ENCODE data around the gene ANAPC7. TPM values are rescaled to one million over a fixed set of nuclear protein-coding genes. Genes with fewer than 3 reads are reported as not detected.
A peak's percentile ranks its signal among the peaks of the same experiment; 100 is the strongest.

ANAPC7 gene
- total RNA-seq, 5 donors from 2014 or later (not counting 1 experiment from before 2014, with no cell fraction given), result 40.8 to 60.4 (median 57.6) TPM

- no peak for DNase-seq
- ChIA-PET CTCF (no interaction called here), POLR2A (no interaction called here)
- H3K4me1 Mint-ChIP-seq, result peaks cover 0 to 4% (median 2%) of the 10 kb centered on the region in 3 donors
- WGBS (ENCODE audit: insufficient coverage), result 85% methylated on average over 5 of the region's 7 CpGs
- H3K9me3 ChIP-seq, result no peaks in the 10 kb centered on the region
- no peak overlapping the region for H3K4me3 ChIP-seq (ENCODE audit: control insufficient read depth in 1 of 2, extremely low read depth in 1 of 2, low read length in 1 of 2)
- H3K27me3 Mint-ChIP-seq, result no peaks in the 10 kb centered on the region
- no peak for ATAC-seq (replicated peaks in 1 of 4)
- no peaks in the 10 kb centered on the region for H3K27me3 ChIP-seq (replicated peaks in 1 of 2; ENCODE audit: control insufficient read depth in 2 of 2, extremely low read depth in 1 of 2, insufficient read depth in 2 of 2, low read length in 1 of 2)
- H3K36me3 ChIP-seq (ENCODE audit: control insufficient read depth in 2 of 2, extremely low read depth in 1 of 2, insufficient read depth in 1 of 2, low read length in 1 of 2), result peaks cover 4 to 54% of the 10 kb centered on the region in 2 donors
- H3K36me3 Mint-ChIP-seq, result peaks cover 24% of the 10 kb centered on the region
- H3K9me3 Mint-ChIP-seq, result no peaks in the 10 kb centered on the region
- H3K4me3 Mint-ChIP-seq, result no peak overlapping the region
- H3K4me1 ChIP-seq (ENCODE audit: control insufficient read depth in 1 of 2, extremely low read depth in 1 of 2, insufficient read depth in 2 of 2, low read length in 2 of 2), result peaks cover 0 to 8% of the 10 kb centered on the region in 2 experiments
- H3K27ac ChIP-seq (ENCODE audit: low read length), result no peak overlapping the region
- peak overlapping the region in 1 of 2 donors; percentile 68 for H3K27ac Mint-ChIP-seq
Measured at GRCh38 chr12:110372056-110372425, 31.5 kb downstream of the ANAPC7 start.

GRCh38 chr12:110371408-110372055 lies 32.0 kb downstream of the ANAPC7 start:
- CTCF ChIA-PET, result no interaction called here
- POLR2A ChIA-PET, result no interaction called here
- DNase-seq (no peak), ATAC-seq (replicated peaks in 1 of 4) (no peak)
- 52% methylated on average over 7 of the region's 13 CpGs for WGBS (ENCODE audit: insufficient coverage)
- peaks cover 0 to 8% of the 10 kb centered on the region in 2 experiments for H3K4me1 ChIP-seq (ENCODE audit: control insufficient read depth in 1 of 2, extremely low read depth in 1 of 2, insufficient read depth in 2 of 2, low read length in 2 of 2)
- H3K27ac ChIP-seq (ENCODE audit: low read length), result no peak overlapping the region
- no peaks in the 10 kb centered on the region for H3K27me3 ChIP-seq (replicated peaks in 1 of 2; ENCODE audit: control insufficient read depth in 2 of 2, extremely low read depth in 1 of 2, insufficient read depth in 2 of 2, low read length in 1 of 2)
- H3K36me3 Mint-ChIP-seq, result peaks cover 23% of the 10 kb centered on the region
- H3K4me1 Mint-ChIP-seq, result peaks cover 0 to 4% (median 2%) of the 10 kb centered on the region in 3 donors
- no peaks in the 10 kb centered on the region for H3K9me3 Mint-ChIP-seq
- no peak overlapping the region for H3K4me3 ChIP-seq (ENCODE audit: control insufficient read depth in 1 of 2, extremely low read depth in 1 of 2, low read length in 1 of 2)
- no peak overlapping the region for H3K4me3 Mint-ChIP-seq
- H3K36me3 ChIP-seq (ENCODE audit: control insufficient read depth in 2 of 2, extremely low read depth in 1 of 2, insufficient read depth in 1 of 2, low read length in 1 of 2), result peaks cover 4 to 50% of the 10 kb centered on the region in 2 donors
- no peaks in the 10 kb centered on the region for H3K27me3 Mint-ChIP-seq
- H3K27ac Mint-ChIP-seq, result peak overlapping the region in 1 of 2 donors; percentile 68
- no peaks in the 10 kb centered on the region for H3K9me3 ChIP-seq

GRCh38 chr12:110370732-110371231 lies 32.7 kb downstream of the ANAPC7 start:
- POLR2A ChIA-PET, result no interaction called here
- peak in 1 of 4 experiments; percentile 27 for ATAC-seq (replicated peaks in 1 of 4)

GRCh38 chr12:110369992-110370391 lies 33.5 kb downstream of the ANAPC7 start:
- Mint-ChIP-seq H3K4me1 (peaks cover 0 to 4% (median 2%) of the 10 kb centered on the region in 3 donors), H3K9me3 (no peaks in the 10 kb centered on the region), H3K36me3 (peaks cover 15% of the 10 kb centered on the region), H3K27ac (no peak overlapping the region), H3K27me3 (no peaks in the 10 kb centered on the region), H3K4me3 (no peak overlapping the region)
- H3K27me3 ChIP-seq (replicated peaks in 1 of 2; ENCODE audit: control insufficient read depth in 2 of 2, extremely low read depth in 1 of 2, insufficient read depth in 2 of 2, low read length in 1 of 2), result no peaks in the 10 kb centered on the region
- no peak overlapping the region for H3K4me3 ChIP-seq (ENCODE audit: control insufficient read depth in 1 of 2, extremely low read depth in 1 of 2, low read length in 1 of 2)
- WGBS (ENCODE audit: insufficient coverage), result 96% methylated on average over 5 of the region's 8 CpGs
- peaks cover 4 to 36% of the 10 kb centered on the region in 2 donors for H3K36me3 ChIP-seq (ENCODE audit: control insufficient read depth in 2 of 2, extremely low read depth in 1 of 2, insufficient read depth in 1 of 2, low read length in 1 of 2)
- H3K27ac ChIP-seq (ENCODE audit: low read length), result no peak overlapping the region
- ChIA-PET CTCF (no interaction called here), POLR2A (interaction anchor here in 1 of 2 donors (0.7 kb wide), 1 partner anchor 10 kb away, joined by 12 read pairs; no protein-coding TSS in a partner anchor)
- peaks cover 0 to 8% of the 10 kb centered on the region in 2 experiments for H3K4me1 ChIP-seq (ENCODE audit: control insufficient read depth in 1 of 2, extremely low read depth in 1 of 2, insufficient read depth in 2 of 2, low read length in 2 of 2)
- no peaks in the 10 kb centered on the region for H3K9me3 ChIP-seq
- ATAC-seq (replicated peaks in 1 of 4), result no peak
- DNase-seq, result no peak

More at GRCh38 chr12:110370732-110371231, 32.7 kb downstream of the ANAPC7 start:
- H3K27ac ChIP-seq (ENCODE audit: low read length), result no peak overlapping the region
- Mint-ChIP-seq H3K9me3 (no peaks in the 10 kb centered on the region), H3K4me1 (peaks cover 0 to 4% (median 2%) of the 10 kb centered on the region in 3 donors), H3K4me3 (no peak overlapping the region), H3K36me3 (peaks cover 19% of the 10 kb centered on the region), H3K27me3 (no peaks in the 10 kb centered on the region), H3K27ac (no peak overlapping the region)
- no peak for DNase-seq
- no peaks in the 10 kb centered on the region for H3K27me3 ChIP-seq (replicated peaks in 1 of 2; ENCODE audit: control insufficient read depth in 2 of 2, extremely low read depth in 1 of 2, insufficient read depth in 2 of 2, low read length in 1 of 2)
- WGBS (ENCODE audit: insufficient coverage), result 94% methylated on average over 12 of the region's 13 CpGs
- H3K4me1 ChIP-seq (ENCODE audit: control insufficient read depth in 1 of 2, extremely low read depth in 1 of 2, insufficient read depth in 2 of 2, low read length in 2 of 2), result peaks cover 0 to 8% of the 10 kb centered on the region in 2 experiments
- peaks cover 4 to 44% of the 10 kb centered on the region in 2 donors for H3K36me3 ChIP-seq (ENCODE audit: control insufficient read depth in 2 of 2, extremely low read depth in 1 of 2, insufficient read depth in 1 of 2, low read length in 1 of 2)
- CTCF ChIA-PET, result no interaction called here
- no peaks in the 10 kb centered on the region for H3K9me3 ChIP-seq
- H3K4me3 ChIP-seq (ENCODE audit: control insufficient read depth in 1 of 2, extremely low read depth in 1 of 2, low read length in 1 of 2), result no peak overlapping the region

- H3K27me3 Mint-ChIP-seq, result no peaks in the 10 kb centered on the region
- no peaks in the 10 kb centered on the region for H3K36me3 Mint-ChIP-seq
- Histone ChIP-seq H3K9me3 (no peaks in the 10 kb centered on the region), H3K27ac (ENCODE audit: low read length) (no peak overlapping the region), H3K4me3 (ENCODE audit: control insufficient read depth in 1 of 2, extremely low read depth in 1 of 2, low read length in 1 of 2) (no peak overlapping the region), H3K27me3 (replicated peaks in 1 of 2; ENCODE audit: control insufficient read depth in 2 of 2, extremely low read depth in 1 of 2, insufficient read depth in 2 of 2, low read length in 1 of 2) (no peaks in the 10 kb centered on the region), H3K4me1 (ENCODE audit: control insufficient read depth in 1 of 2, extremely low read depth in 1 of 2, insufficient read depth in 2 of 2, low read length in 2 of 2) (peaks cover 0 to 8% of the 10 kb centered on the region in 2 experiments), H3K36me3 (ENCODE audit: control insufficient read depth in 2 of 2, extremely low read depth in 1 of 2, insufficient read depth in 1 of 2, low read length in 1 of 2) (peaks cover 4 to 12% of the 10 kb centered on the region in 2 donors)
- H3K9me3 Mint-ChIP-seq, result no peaks in the 10 kb centered on the region
- no peak overlapping the region for H3K4me3 Mint-ChIP-seq
- 100% methylated on average over 6 of the region's 15 CpGs for WGBS (ENCODE audit: insufficient coverage)
- no peak overlapping the region for H3K27ac Mint-ChIP-seq
- ChIA-PET POLR2A (no interaction called here), CTCF (no interaction called here)
- DNase-seq, result no peak
- H3K4me1 Mint-ChIP-seq, result peaks cover 0 to 4% (median 2%) of the 10 kb centered on the region in 3 donors
- no peak for ATAC-seq (replicated peaks in 1 of 4)
Measured at GRCh38 chr12:110367181-110367864, 36.2 kb downstream of the ANAPC7 start.

GRCh38 chr12:110366321-110367142 lies 37.0 kb downstream of the ANAPC7 start:
- no peak overlapping the region for H3K27ac Mint-ChIP-seq
- WGBS (ENCODE audit: insufficient coverage), result 66% methylated on average over 5 of the region's 13 CpGs
- no peaks in the 10 kb centered on the region for H3K36me3 Mint-ChIP-seq
- no peaks in the 10 kb centered on the region for H3K9me3 Mint-ChIP-seq
- no peaks in the 10 kb centered on the region for H3K27me3 Mint-ChIP-seq
- Histone ChIP-seq H3K9me3 (no peaks in the 10 kb centered on the region), H3K36me3 (ENCODE audit: control insufficient read depth in 2 of 2, extremely low read depth in 1 of 2, insufficient read depth in 1 of 2, low read length in 1 of 2) (peaks cover 3 to 4% of the 10 kb centered on the region in 2 donors), H3K27me3 (replicated peaks in 1 of 2; ENCODE audit: control insufficient read depth in 2 of 2, extremely low read depth in 1 of 2, insufficient read depth in 2 of 2, low read length in 1 of 2) (no peaks in the 10 kb centered on the region), H3K27ac (ENCODE audit: low read length) (no peak overlapping the region), H3K4me3 (ENCODE audit: control insufficient read depth in 1 of 2, extremely low read depth in 1 of 2, low read length in 1 of 2) (no peak overlapping the region), H3K4me1 (ENCODE audit: control insufficient read depth in 1 of 2, extremely low read depth in 1 of 2, insufficient read depth in 2 of 2, low read length in 2 of 2) (peaks cover 0 to 1% of the 10 kb centered on the region in 2 experiments)
- no peaks in the 10 kb centered on the region for H3K4me1 Mint-ChIP-seq
- no peak for ATAC-seq (replicated peaks in 1 of 4)
- DNase-seq, result peak in 1 of 35 experiments; percentile 44
- CTCF ChIA-PET, result no interaction called here
- POLR2A ChIA-PET, result no interaction called here
- no peak overlapping the region for H3K4me3 Mint-ChIP-seq
